WTC11 (cell line): ENCODE measurements around the gene CUL2. TPM values are rescaled to one million over a fixed set of nuclear protein-coding genes. Genes with fewer than 3 reads are reported as not detected.

Source experiments
- ATAC-seq: fragments of 200-7000 bp; cut with Tn5 transposase; 2 replicates; pipeline ENCODE4 v1.10.0; 2021; ENCODE audit warnings: mild to moderate bottlenecking, moderate library complexity
- CTCF ChIA-PET: fragments of 300-600 bp; sonication (Branson Sonifier 250); formaldehyde crosslinking; loops from one replicate; lab custom pipeline; 2021; ENCODE audit warnings: antibody characterized with exemption; lab: Charles Lee
- POLR2A ChIA-PET: fragments of 350-600 bp; sonication (Branson Sonifier 250); formaldehyde crosslinking; loops from one replicate; lab custom pipeline; 2021; ENCODE audit warnings: antibody characterized with exemption; lab: Charles Lee
- DNase-seq: peaks from one replicate; pipeline ENCODE4 v3.0.0; 2021; ENCODE audit warnings: low spot score
- H3K27ac Mint-ChIP-seq: 2 replicates; pipeline ENCODE4 v1.8.0; 2021; ENCODE audit warnings: mixed read lengths
- H3K27me3 Mint-ChIP-seq: 2 replicates; pipeline ENCODE4 v1.8.0; 2021; ENCODE audit warnings: low read depth, mild to moderate bottlenecking, moderate library complexity, mixed read lengths
- H3K36me3 Mint-ChIP-seq: 2 replicates; pipeline ENCODE4 v1.8.0; 2021; ENCODE audit warnings: mixed read lengths
- H3K4me1 Mint-ChIP-seq: 2 replicates; pipeline ENCODE4 v1.8.0; 2022; ENCODE audit warnings: mixed read lengths
- H3K4me3 Mint-ChIP-seq: 2 replicates; pipeline ENCODE4 v1.8.0; 2021; ENCODE audit warnings: mild to moderate bottlenecking, moderate library complexity, mixed read lengths
- H3K9me3 Mint-ChIP-seq: 2 replicates; pipeline ENCODE4 v1.8.0; 2021; ENCODE audit warnings: mixed read lengths
- ATF1 ChIP-seq: sonication (generic); formaldehyde crosslinking; IDR thresholded peaks from 2 replicates; pipeline ENCODE4 v1.8.1; 2023; ENCODE audit warnings: mild to moderate bottlenecking, moderate library complexity, missing genetic modification reagents
- CREM ChIP-seq: sonication (generic); formaldehyde crosslinking; IDR thresholded peaks from 2 replicates; pipeline ENCODE4 v1.8.1; 2022; ENCODE audit warnings: mild to moderate bottlenecking, missing genetic modification reagents, moderate library complexity
- E2F5 ChIP-seq: sonication (generic); formaldehyde crosslinking; IDR thresholded peaks from 2 replicates; pipeline ENCODE4 v1.8.1; 2022; ENCODE audit warnings: mild to moderate bottlenecking, moderate library complexity, missing genetic modification reagents
- ELF4 ChIP-seq: sonication (generic); formaldehyde crosslinking; IDR thresholded peaks from 2 replicates; pipeline ENCODE4 v1.8.1; 2022; ENCODE audit warnings: low read depth, mild to moderate bottlenecking, moderate library complexity, missing genetic modification reagents
- FOXP1 ChIP-seq: sonication (generic); formaldehyde crosslinking; IDR thresholded peaks from 2 replicates; pipeline ENCODE4 v1.8.0; 2022; ENCODE audit warnings: missing genetic modification reagents, mild to moderate bottlenecking, moderate library complexity, borderline replicate concordance
- GABPB1 ChIP-seq: sonication (generic); formaldehyde crosslinking; IDR thresholded peaks from 2 replicates; pipeline ENCODE4 v1.8.1; 2023; ENCODE audit warnings: mild to moderate bottlenecking, missing genetic modification reagents
- MXD4 ChIP-seq: fragments of 250-450 bp; sonication (Bioruptor Pico); IDR thresholded peaks from 2 replicates; pipeline ENCODE4 v1.8.0; 2021; ENCODE audit warnings: mild to moderate bottlenecking, moderate library complexity, borderline replicate concordance
- NFATC4 ChIP-seq: fragments of 250-450 bp; sonication (Bioruptor Pico); IDR thresholded peaks from 2 replicates; pipeline ENCODE4 v1.9.0; 2021; ENCODE audit warnings: mild to moderate bottlenecking
- NR3C1 ChIP-seq: sonication (generic); formaldehyde crosslinking; conservative IDR thresholded peaks from 2 replicates; pipeline ENCODE4 v1.8.1; 2023; ENCODE audit warnings: low read depth, mild to moderate bottlenecking, missing genetic modification reagents
- OVOL2 ChIP-seq: fragments of 250-450 bp; sonication (Bioruptor Pico); IDR thresholded peaks from 2 replicates; pipeline ENCODE4 v1.9.0; 2021; ENCODE audit warnings: mild to moderate bottlenecking, borderline replicate concordance
- PRDM15 ChIP-seq: sonication (generic); formaldehyde crosslinking; IDR thresholded peaks from 2 replicates; pipeline ENCODE4 v1.8.0; 2022; ENCODE audit warnings: missing genetic modification reagents
- SOX15 ChIP-seq: fragments of 250-450 bp; sonication (Bioruptor Pico); IDR thresholded peaks from 2 replicates; pipeline ENCODE4 v1.9.0; 2021; ENCODE audit warnings: mild to moderate bottlenecking
- TEAD4 ChIP-seq: sonication (generic); formaldehyde crosslinking; IDR thresholded peaks from 2 replicates; pipeline ENCODE4 v1.8.0; 2022; ENCODE audit warnings: mild to moderate bottlenecking, missing genetic modification reagents
- TP53 ChIP-seq: sonication (generic); formaldehyde crosslinking; IDR thresholded peaks from 2 replicates; pipeline ENCODE4 v1.8.1; 2023; ENCODE audit warnings: mild to moderate bottlenecking, missing genetic modification reagents
- USF1 ChIP-seq: sonication (generic); formaldehyde crosslinking; IDR thresholded peaks from 2 replicates; pipeline ENCODE4 v1.8.0; 2022; ENCODE audit warnings: mild to moderate bottlenecking, missing genetic modification reagents
- ZBTB43 ChIP-seq: sonication (generic); formaldehyde crosslinking; IDR thresholded peaks from 2 replicates; pipeline ENCODE4 v1.8.1; 2023; ENCODE audit warnings: mild to moderate bottlenecking, missing genetic modification reagents
- ZNF219 ChIP-seq: sonication (generic); formaldehyde crosslinking; IDR thresholded peaks from 2 replicates; pipeline ENCODE4 v1.8.0; 2023; ENCODE audit warnings: missing genetic modification reagents, mild to moderate bottlenecking, borderline replicate concordance
- ZNF416 ChIP-seq: fragments of 250-450 bp; sonication (Bioruptor Pico); IDR thresholded peaks from 2 replicates; pipeline ENCODE4 v1.9.0; 2021; ENCODE audit warnings: mild to moderate bottlenecking, inconsistent platforms
- total RNA-seq: library from RNA; stranded (reverse); gene quantifications from 3 replicates; pipeline ENCODE4 v1.2.3, GENCODE V29; 2021
- TF ChIP-seq, protein P1 (sequence below): sonication (generic); formaldehyde crosslinking; IDR thresholded peaks from 2 replicates; pipeline ENCODE4 v1.8.1; 2022; ENCODE audit warnings: low read depth, missing genetic modification reagents, borderline replicate concordance
- TF ChIP-seq, protein P2 (sequence below): fragments of 250-450 bp; sonication (Bioruptor Pico); IDR thresholded peaks from 2 replicates; pipeline ENCODE4 v1.9.0; 2021; ENCODE audit warnings: mild to moderate bottlenecking, borderline replicate concordance

The CUL2 gene
- total RNA-seq, 1 experiment from 2014 or later = 38.3 TPM

DNA sequence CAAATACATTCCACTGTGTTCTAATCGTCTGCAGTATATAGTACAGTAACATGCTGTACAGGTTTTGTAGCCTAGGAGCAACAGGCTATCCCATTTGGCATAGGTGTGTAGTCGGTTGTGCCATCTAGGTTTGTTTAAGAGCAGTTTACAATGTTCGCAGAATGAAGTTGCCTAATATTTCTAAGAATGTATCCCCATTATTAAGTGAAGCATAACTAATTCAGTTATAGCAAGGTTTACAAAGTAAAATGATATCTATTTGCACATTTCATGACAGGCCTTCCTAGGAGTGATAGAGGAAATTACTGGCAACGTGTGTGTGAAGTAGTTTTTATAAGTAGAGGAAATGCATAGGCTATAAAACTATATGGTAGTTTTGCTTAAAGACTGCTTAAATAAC is 40.5 kb upstream of the CUL2 start:
- no peak overlapping the region for H3K4me3 Mint-ChIP-seq
- no peaks in the 10 kb centered on the region for H3K9me3 Mint-ChIP-seq
- no peak for TF ChIP-seq CREM (CRISPR knock-in tag)
- TF ChIP-seq TEAD4 = no peak
- no peak for TF ChIP-seq NR3C1 (CRISPR knock-in tag)
- no peak for TF ChIP-seq ZBTB43 (CRISPR knock-in tag)
- TF ChIP-seq ELF4 (CRISPR knock-in tag) = no peak
- no peak for TF ChIP-seq PRDM15 (CRISPR knock-in tag)
- TF ChIP-seq FOXP1 (CRISPR knock-in tag) = no peak
- TF ChIP-seq ZNF416 (CRISPR knock-in tag) = no peak
- TF ChIP-seq, protein P1, sequence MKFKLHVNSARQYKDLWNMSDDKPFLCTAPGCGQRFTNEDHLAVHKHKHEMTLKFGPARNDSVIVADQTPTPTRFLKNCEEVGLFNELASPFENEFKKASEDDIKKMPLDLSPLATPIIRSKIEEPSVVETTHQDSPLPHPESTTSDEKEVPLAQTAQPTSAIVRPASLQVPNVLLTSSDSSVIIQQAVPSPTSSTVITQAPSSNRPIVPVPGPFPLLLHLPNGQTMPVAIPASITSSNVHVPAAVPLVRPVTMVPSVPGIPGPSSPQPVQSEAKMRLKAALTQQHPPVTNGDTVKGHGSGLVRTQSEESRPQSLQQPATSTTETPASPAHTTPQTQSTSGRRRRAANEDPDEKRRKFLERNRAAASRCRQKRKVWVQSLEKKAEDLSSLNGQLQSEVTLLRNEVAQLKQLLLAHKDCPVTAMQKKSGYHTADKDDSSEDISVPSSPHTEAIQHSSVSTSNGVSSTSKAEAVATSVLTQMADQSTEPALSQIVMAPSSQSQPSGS (CRISPR knock-in tag) = no peak
- no peak for TF ChIP-seq OVOL2
- TF ChIP-seq ATF1 (CRISPR knock-in tag) = no peak
- TF ChIP-seq GABPB1 (CRISPR knock-in tag) = no peak
- no peak for TF ChIP-seq E2F5 (CRISPR knock-in tag)
- TF ChIP-seq MXD4 (CRISPR knock-in tag) = no peak
- TF ChIP-seq SOX15 (CRISPR knock-in tag) = no peak
- no peak for TF ChIP-seq ZNF219 (CRISPR knock-in tag)
- no peak for TF ChIP-seq USF1 (CRISPR knock-in tag)
- TF ChIP-seq TP53 = no peak
- TF ChIP-seq NFATC4 (CRISPR knock-in tag) = no peak
- CTCF ChIA-PET = no interaction called here
- DNase-seq (no peak), ATAC-seq (no peak)
- H3K4me1 Mint-ChIP-seq = peaks cover 18% of the 10 kb centered on the region
- H3K36me3 Mint-ChIP-seq = no peaks in the 10 kb centered on the region
- H3K27ac Mint-ChIP-seq = no peak overlapping the region
- POLR2A ChIA-PET = no interaction called here
- H3K27me3 Mint-ChIP-seq = no peaks in the 10 kb centered on the region

DNA sequence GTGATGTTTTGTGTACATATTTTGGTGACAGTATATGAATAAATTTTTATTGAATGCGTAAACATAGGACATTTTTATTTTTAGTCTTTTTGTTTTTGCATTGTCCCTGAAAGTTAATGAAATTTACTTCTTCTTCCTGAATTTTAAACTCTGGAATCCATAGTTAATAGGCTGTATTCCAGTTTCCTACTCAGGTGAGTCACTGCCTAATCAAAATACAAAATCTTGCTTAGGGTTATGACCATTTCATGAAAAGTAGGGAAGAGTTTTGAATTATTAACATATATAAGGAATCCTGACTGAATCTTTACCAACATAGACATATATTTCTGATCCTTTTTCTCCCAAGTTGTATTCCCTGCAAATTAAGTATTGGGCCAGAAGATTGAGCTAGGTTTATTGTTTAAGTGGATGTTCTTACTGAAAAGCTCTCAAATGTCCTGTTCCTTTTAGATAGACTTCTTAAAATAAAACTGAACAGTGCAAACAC is 39.1 kb upstream of the CUL2 start:
- ChIA-PET CTCF (interaction anchor here (1.6 kb wide), 1 partner anchor 67 kb away, joined by 7 read pairs; no protein-coding TSS in a partner anchor), POLR2A (no interaction called here)
- Mint-ChIP-seq H3K27me3 (no peaks in the 10 kb centered on the region; the same call in 1 of the 2 replicates), H3K9me3 (no peaks in the 10 kb centered on the region), H3K36me3 (no peaks in the 10 kb centered on the region), H3K27ac (peak overlapping the region; percentile 37; the same call in 1 of the 2 replicates), H3K4me3 (peak overlapping the region; percentile 87), H3K4me1 (peaks cover 18% of the 10 kb centered on the region)
- ATAC-seq (no peak), DNase-seq (no peak)
- TF ChIP-seq, protein P2, sequence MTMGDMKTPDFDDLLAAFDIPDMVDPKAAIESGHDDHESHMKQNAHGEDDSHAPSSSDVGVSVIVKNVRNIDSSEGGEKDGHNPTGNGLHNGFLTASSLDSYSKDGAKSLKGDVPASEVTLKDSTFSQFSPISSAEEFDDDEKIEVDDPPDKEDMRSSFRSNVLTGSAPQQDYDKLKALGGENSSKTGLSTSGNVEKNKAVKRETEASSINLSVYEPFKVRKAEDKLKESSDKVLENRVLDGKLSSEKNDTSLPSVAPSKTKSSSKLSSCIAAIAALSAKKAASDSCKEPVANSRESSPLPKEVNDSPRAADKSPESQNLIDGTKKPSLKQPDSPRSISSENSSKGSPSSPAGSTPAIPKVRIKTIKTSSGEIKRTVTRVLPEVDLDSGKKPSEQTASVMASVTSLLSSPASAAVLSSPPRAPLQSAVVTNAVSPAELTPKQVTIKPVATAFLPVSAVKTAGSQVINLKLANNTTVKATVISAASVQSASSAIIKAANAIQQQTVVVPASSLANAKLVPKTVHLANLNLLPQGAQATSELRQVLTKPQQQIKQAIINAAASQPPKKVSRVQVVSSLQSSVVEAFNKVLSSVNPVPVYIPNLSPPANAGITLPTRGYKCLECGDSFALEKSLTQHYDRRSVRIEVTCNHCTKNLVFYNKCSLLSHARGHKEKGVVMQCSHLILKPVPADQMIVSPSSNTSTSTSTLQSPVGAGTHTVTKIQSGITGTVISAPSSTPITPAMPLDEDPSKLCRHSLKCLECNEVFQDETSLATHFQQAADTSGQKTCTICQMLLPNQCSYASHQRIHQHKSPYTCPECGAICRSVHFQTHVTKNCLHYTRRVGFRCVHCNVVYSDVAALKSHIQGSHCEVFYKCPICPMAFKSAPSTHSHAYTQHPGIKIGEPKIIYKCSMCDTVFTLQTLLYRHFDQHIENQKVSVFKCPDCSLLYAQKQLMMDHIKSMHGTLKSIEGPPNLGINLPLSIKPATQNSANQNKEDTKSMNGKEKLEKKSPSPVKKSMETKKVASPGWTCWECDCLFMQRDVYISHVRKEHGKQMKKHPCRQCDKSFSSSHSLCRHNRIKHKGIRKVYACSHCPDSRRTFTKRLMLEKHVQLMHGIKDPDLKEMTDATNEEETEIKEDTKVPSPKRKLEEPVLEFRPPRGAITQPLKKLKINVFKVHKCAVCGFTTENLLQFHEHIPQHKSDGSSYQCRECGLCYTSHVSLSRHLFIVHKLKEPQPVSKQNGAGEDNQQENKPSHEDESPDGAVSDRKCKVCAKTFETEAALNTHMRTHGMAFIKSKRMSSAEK (CRISPR knock-in tag) = no peak
- TF ChIP-seq CREM (CRISPR knock-in tag) = no peak
- no peak for TF ChIP-seq PRDM15 (CRISPR knock-in tag)
